ENCODE data around the gene TCEA2. TPM values are rescaled to one million over a fixed set of nuclear protein-coding genes. Genes with fewer than 3 reads are reported as not detected.

TCEA2 gene
- total RNA-seq, 1 donor from 2014 or later = 36.7 TPM

DNA sequence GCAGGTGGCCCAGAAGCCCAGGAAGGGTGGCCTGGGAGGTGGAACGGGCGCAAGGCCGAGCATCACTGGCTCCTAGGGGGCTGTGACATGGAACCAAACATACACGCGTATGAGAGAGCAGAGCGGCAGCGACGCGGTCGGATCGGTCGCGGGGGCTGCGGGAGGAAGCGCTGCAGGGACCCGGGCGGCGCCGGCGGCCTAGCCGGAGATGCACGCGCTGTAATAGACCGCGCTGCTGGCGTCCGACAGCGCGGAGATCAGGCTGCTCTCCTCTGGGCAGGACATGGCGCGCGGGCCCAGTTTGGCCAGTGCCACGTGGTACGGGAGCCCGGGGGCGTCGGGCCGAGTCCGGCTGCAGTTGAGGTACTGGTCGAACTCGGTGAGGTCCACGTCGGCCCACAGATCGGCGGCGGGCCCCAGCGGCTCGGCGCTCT, 15.0 kb upstream of the TCEA2 start:
- no peak for DNase-seq (ENCODE audit: low spot score in 2 of 2)
- no peak for FAIRE-seq

DNA sequence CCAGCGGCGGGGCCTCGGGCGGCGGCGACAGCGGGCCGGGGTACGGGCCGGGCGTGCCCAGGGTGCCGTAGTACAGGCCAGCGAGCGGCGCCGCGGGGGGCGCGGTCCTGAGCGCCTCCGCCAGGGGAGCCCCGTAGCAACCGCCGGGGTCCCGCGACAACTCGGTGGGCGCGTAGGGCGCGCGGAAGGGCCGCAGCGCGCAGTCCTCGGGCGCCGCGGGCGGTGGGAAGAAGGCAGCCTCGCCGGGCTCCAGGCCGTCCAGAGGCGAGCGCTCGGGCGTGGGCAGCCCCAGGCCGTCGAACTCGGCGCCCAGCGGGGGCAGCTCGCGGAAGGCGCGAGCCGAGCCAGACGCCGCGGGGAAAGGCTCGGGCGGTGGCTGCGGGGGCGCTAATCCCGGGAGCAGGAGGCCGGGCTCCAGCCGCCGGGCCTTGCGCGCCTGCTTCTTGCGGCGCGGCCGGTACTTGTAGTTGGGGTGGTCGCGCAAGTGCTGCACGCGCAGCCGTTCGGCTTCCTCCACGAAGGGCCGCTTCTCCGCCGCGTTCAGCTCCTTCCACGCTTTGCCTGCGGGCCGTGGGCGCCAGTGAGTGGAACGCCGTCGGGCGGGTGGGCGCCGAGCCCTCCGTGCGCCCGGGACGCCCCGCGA, 14.5 kb upstream of the TCEA2 start:
- DNase-seq (ENCODE audit: low spot score in 2 of 2) (no peak), FAIRE-seq (no peak)

DNA sequence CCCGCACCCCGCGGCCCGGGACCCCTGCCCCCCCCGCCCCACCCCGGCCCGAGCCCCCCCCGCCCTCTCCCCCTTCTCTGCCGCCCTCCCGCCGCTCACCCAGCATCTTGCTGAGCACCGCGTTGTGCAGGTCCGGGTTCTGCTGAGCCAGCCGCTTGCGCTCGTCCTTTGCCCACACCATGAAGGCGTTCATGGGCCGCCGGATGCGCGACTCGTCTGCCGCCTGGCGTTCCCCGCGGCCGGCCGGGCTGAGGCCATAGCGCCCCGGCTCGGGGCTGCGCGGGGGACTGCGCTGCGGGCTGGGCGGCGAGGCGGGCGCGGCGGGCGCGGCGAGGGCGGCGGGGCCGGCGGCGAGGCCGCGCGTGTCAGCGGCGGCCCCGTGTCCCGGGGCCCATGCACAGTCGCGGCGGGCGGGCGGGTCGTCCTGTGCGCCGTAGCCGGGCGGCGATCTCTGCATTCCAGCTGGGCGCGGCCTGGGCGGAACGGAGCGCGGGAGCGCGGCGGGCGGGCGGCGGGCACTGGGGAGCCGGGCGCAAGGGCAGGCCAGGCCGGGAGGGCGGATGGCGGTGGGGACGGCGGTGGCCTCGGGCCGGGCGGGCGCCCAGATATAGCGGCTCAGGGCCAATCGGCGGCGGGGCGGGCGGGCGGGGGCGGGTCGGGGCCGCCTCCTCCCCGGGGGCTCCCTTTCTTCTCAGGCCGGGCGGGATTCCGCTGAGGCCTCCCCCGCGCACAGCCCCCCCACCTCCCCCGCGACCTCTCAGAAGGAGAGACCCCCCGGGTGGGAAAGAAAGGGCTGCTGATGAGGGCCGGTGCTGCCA, 13.7 kb upstream of the TCEA2 start, which contains the start of gene SOX18:
Gene SOX18 (minus strand): TSS at position 580 of the 818 bp plus-strand sequence. CDS start 123 bp downstream, at position 457.
- DNase-seq (ENCODE audit: low spot score in 2 of 2) = no peak
- no peak for FAIRE-seq

DNA sequence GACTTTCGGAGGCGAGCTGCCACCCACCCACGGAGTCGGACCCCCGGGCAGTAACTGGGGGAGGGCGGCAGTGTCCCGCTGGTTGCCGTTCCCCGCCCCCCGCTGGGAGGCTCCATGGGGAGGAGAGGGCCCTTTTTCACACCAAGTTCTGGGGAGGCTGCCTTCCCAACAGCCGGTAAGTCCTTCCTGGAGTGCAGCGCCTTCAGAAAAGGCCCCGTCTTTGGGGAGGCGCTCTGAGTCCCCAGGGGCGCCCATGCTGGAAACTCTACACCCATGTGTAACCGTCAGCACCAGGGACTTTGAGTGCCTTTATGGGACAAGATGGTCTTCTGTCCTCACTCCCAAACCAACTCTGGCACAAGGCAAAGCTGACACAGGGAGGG, 13.1 kb upstream of the TCEA2 start:
- FAIRE-seq (no peak), DNase-seq (ENCODE audit: low spot score in 2 of 2) (no peak)

DNA sequence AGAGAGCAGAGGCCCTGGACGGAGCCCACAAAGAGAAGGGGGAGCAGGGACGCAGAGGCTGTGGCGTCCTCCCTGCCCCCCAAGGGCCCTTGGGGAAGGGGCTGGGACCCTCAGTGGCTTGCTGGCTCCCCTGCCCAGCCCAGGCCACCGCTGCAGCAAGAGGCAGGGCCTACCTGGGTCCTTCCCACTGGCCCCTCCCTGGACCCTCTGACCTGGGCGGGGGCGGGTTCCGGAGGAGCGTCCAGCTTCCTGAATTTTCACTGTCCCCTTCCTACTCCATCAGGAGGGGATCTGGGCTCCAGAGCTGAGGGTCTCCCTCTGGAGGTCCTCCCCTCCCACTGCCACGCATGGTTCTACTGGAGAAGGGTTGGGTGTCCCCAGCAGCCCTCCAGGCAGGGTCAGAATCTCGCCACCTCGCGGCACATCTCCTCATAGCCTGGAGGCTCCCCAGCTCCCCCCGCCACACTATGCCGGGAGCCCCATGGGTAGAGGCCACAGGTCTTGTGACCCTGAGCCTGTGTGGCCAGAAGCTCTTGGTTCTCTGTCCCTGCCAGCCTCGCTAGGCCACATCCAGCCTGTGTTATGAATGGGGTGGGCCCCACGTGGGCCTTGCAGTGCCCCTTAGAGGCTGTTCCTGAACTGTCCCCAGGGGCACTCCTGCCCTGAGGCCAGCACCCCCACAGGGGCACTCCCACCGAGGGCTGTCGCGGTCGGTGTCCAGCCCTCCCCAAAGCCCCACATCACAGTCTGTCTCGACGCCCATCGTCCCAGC, 12.6 kb upstream of the TCEA2 start:
- no peak for DNase-seq (ENCODE audit: low spot score in 2 of 2)
- no peak for FAIRE-seq

DNA sequence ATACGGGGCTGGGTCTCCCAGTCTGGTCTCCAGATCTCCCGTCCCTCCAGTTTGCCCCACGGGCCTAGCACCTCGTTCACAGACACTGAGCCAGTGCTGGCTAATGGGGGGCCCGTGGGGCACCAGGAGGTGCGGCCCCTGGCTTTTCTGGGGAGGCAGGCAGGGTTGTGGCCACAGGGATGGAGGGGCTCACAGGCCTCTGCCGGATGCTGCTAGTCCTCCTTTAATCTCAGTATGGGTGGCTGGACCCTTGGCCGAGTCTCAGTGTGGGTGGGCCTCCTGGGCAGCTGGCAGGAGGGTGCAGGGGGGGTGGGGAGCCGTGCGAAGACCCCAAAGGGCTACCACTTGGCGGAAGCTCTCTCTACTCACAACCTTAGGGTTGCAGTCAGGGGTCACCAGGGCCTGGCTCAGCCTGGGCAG, 12.0 kb upstream of the TCEA2 start:
- FAIRE-seq (no peak), DNase-seq (ENCODE audit: low spot score in 2 of 2) (no peak)

DNA sequence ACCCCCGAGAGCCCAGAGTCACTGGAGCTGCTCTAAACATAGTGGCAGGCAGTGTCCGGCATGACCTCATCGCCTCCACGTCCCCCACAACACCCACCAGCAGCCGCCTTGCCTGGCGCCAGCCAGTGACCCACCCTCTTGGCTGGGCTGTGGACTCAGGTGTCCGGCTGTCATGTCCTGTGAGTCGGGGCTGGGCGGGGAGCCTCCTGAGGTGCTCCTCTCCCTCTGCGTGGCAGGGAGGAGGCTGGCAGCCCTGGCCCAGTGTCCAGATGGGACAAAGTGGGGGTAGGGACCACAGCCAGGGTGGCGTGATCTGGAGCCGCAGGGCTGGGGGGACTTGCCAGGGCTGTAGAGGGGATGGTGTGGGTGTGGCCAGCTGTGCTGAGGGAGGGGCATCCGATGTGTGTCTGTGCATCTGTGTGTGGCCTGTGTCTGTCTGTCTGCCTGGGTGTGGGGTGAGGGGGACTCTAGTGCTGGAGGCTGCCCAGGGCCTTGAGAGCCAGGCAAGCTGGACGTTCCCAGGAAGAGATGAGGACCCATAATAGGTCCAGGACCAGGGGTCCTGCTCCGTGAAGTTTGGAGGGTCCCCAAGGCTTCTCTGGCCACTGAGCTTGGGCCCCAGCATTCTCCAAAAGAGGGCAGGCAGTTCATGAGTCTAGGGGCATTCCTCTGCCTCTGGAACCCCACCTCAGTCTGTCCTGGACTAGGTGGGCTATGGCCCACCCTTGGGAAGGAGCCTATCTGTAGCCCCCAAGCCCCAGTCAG, 11.3 kb upstream of the TCEA2 start:
- no peak for DNase-seq (ENCODE audit: low spot score in 2 of 2)
- FAIRE-seq = no peak

DNA sequence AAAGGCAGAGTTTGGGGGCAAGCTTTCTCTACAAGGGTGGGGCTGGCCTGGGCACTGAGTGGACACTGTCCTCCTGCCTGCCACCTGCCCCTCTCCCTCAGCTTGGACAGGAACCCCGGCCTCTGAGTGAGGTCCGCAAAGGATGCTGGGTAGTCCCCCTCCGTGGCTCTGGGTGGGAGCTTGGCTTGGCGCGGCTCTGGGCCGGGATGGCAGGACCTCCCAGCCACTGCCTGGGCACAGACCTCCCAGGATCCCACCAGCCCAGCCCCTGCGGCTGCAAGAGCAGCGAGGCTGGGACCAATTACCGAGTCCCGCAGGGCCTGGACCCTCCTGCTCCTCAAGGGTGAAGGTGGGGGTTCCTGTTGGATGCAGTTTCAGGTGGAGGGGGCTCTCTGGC, 10.7 kb upstream of the TCEA2 start:
- no peak for FAIRE-seq

DNA sequence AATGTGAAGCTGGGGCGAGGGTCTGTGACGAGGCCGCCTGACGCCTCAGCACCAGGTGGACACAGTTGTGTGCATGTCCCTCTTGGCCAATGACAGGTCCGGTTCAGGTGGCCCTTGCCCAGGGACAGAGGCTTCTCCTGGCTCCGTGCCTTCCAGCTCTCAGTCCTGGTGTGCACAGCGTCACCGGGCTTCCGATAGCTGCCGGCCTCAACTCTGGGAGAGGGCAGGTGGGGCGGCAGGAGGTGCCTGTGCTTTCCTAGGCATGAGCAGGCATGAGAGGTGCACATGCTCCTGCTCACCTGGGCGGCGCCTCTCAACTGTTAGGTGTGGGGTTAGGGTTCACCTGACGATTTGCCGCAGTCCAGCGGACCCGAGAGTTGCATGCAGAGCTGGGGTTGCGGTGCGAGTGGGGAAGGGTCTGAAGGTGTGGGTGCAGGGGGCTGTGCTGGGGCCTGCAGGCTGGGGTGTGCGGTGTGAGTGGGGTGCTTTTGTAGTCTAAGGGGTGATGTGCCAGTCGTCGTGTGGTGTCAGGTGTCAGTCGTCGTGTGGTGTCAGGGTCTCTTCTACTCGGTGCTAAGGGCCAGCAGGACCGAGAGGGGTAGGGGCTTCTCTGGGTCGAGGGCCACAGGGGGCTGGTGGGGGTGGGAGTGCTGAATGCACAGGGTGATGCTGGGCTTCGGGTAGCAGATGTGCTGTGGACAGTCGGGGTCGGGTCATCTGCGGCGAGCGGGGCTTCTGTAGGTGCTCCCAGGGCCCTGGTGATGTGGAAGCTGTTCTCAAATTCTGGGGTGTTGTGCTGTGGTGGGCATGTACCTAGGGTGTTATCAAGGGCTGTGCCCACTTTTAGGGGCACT, 9.8 kb upstream of the TCEA2 start:
- DNase-seq (ENCODE audit: low spot score in 2 of 2) = no peak
- no peak for FAIRE-seq

More for the DNA sequence above, 10.7 kb upstream of the TCEA2 start:
- DNase-seq (ENCODE audit: low spot score in 2 of 2) = no peak

DNA sequence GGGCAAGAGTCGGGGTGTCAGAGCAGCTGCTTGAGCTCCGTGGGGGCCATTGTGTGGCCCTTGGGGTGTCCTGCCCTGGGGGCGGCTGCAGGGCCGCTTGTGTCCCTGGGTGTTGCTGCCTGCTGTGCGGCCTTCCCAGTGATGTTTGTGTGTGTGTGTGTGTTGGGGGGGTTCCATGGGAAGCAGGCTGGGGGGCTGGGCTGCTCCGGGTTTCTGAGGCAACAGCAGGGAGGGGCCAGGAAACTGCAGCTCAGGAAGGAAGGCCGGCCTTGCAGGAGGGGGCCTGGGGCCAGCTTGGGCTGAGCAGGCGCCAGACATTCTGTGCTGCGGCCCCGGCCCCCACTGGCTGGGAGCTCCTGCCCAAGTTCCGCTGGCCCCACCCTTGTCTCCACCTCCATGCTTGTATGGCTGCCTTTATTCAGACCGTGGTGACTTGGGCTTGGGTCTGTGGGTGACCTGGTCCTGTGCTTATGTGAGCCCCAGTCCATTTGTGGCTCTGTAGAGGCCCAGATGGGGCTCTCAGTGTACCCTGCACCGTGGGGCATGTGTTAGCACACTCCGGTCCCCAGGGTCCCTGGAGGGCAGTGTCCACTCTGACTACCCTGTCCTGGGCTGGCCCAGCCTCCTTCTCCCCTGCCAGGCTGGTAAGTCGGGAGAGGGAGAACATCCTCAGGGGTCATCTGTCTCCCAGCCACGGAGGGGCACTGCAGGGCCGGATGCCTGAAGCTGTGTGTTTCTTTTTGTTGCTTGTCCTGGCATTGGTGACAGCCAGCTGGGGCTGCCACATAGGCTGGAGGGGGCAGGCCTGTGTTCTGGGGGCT, 8.9 kb upstream of the TCEA2 start:
- DNase-seq (ENCODE audit: low spot score in 2 of 2) = no peak
- FAIRE-seq = no peak

DNA sequence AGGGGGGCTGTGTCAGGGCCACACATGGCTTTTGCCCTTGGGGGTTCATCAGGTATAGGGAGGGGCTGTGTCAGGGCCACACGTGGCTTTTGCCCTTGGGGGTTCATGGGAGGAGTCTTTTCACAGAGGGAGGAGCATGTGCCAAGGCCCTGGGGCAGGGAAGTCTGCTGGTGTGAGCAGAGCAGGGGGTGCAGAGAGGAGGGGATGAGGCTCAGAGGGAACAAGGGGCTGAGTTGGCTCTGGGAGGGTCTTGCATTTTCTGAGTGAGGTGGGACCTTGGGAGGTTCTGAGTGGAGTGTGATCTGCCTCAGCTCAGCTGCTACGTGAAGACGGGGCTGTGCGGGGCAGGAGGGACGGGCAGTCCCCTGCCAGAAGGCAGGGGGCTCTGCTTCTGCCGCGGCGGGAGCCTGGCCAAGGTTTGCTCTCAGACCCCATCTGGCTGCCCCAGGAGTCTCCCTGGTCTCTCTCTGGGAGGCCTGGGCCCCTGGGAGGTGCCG, 7.6 kb upstream of the TCEA2 start:
- DNase-seq (ENCODE audit: low spot score in 2 of 2) (no peak), FAIRE-seq (no peak)

DNA sequence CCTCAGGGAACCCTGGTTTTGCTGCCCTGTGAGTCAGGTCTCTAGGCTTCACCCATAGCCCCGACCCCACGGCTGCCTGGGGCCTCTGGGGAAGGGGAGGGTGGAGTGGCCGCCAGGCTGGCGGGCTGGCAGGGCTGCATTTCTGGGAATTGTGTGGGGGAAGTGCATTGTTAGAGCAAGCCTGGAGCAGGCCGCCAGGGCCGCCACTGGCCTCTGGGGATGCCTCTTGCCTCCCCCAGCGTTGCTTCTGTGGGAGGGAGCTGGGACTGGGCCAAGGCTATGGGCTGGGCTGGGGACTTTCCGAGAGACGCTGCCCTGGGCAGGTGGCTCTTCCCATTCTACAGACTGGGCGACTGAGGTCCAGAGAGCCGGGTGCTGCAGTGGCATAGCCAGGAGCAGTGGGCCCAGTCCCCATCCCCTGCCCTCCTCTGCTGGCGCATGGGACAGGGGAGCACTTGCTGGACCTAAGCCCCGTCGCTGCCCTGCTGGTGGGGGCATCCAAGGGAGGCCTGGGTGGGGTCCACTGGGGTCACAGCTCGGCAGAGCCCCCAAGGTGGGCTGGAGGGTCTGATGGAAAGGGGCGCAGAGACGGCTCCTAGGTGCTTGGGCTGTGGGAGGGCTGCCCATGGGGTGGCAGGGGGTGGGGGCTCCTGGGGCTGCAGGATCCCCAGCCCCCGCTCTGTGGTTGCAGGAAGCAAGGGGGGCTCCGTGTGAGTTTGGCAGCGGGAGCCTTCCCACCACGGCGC, 6.9 kb upstream of the TCEA2 start:
- FAIRE-seq (no peak), DNase-seq (ENCODE audit: low spot score in 2 of 2) (no peak)

DNA sequence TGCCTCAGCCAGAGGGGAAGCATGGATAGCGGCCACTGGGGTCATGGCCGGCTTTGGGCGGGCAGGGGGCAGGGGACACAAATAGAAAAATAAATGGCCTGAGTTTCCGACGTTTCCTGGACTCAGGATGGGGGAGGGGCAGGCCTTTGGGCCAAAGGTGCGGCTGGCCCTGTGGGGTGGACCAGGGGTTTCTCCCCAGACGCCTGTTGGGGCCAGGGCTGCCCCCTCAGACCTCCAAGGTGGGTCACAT, 6.4 kb upstream of the TCEA2 start:
- FAIRE-seq = no peak
- no peak for DNase-seq (ENCODE audit: low spot score in 2 of 2)

DNA sequence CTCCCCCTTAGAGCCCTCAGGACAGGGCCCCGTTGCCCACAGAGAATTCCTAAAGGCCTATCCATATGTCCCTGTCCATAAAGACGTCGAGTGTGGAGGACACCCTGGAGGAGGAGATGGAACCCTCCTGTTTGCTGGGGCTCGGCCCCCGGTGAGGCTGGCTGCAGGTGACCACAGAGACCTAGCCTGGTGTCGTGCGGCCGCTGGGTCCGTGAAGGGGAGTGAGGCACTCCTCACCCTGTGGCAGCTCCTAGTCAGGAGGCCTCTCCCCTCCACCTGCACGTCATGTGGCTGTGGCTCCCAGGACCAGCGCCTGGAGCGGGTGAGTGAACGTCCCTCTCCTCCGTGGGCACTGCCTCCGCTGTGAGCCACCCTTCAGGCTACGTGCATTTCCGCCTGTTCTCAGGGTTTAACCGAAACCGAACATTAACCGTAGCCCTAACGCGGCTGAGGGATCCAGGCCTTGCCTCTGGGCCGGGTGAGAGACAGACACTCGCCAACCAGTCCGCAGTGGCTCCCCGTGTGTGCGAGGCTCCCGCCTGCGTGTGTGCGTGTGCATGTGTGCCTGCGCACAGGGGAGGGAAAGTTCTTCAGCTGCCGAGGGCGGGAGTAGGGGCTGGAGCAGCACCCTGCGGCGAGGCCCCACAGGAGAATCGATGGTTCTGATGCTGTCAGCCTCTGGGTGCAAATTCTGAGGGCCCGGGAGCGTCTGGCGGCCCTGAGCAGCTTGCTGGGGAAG, 5.9 kb upstream of the TCEA2 start:
- no peak for DNase-seq (ENCODE audit: low spot score in 2 of 2)
- no peak for FAIRE-seq

DNA sequence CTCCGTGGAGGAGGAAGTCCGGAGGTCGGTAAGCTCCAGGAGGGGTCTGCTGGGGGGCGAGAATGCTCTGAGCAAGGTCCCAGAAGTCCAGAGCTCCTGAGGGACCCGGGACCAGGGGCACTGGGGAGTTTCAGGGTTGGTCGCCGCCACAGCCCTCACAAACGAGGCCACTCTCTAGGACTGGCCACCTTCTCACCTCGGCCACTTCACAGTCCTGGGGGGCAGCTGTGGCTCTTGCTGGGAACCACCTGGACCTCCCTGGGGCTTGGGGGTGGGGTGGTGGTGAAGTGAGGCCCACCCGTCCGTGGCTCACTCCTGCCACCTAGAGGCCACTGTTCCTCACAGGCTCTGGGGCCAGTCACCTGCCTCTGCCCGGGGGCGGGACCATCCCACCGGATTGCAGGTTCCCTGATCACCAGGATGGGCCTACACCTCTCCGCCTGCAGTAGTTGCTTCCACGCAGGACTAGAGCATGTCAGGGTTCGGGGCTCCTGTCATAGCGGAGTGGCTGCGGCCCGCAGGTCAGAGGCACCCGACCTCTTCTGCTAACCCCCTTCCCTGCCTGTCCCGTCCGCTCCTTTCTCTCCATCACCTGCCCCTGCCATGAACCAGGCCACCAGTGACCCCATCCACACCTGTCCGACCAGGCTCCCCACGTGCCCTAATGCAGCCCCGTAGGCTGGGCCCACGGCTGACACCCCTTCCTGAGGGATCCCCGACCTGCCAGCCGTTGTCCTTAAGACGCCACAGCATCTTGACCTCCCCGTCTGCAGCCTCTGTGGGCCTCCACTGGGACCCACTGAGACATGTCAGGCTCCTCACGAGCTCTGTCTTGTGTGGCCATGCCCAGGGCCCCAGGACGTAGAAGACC, 5.1 kb upstream of the TCEA2 start:
- FAIRE-seq (no peak), DNase-seq (ENCODE audit: low spot score in 2 of 2) (peak in 1 of 2 donors; percentile 81)

DNA sequence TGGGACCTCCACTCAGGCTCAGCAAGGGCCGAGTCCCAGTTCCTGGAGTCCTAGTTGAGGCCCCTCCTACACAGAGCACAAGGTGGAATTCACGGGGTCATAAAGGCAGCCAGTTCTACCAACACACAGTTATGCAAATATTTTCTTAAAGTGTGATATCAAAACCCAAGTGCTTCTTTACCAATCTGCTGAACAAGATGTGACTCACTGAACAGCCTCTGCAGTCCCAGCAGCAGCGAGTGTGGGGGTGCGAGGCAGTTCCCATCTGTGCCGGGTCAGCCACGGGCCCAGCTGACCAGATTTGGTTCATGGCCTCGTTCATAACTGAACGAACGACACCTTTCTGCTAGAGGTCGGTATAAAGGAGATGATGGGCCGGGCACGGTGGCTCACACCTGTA, 4.5 kb upstream of the TCEA2 start:
- DNase-seq (ENCODE audit: low spot score in 2 of 2) (no peak), FAIRE-seq (no peak)

DNA sequence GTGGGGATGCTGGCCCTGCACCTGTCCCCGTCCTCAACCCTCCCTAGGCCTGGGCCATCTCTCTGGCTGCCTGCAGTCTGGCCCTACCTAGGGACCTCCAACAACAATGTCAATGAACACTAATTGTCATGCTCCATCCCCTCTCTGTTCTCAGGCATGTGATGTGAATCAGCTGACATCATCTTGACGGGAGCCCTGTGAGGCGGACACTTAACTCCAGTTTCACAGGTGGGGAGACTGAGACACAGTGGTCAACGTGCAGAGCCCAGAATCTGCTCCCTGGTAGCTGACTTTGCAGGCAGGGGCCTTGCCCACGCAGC, 762 bp upstream of the TCEA2 start:
- FAIRE-seq (no peak), DNase-seq (ENCODE audit: low spot score in 2 of 2) (no peak)

Data from frontal cortex (tissue), 4 donors.